Kidney (tissue), 14 donors: Measurements from ENCODE around the gene RALGAPB. TPM values are rescaled to one million over a fixed set of nuclear protein-coding genes. Genes with fewer than 3 reads are reported as not detected.

Experiments
- DNase-seq, 5 donors: peaks; one replicate each; pipeline ENCODE4 v3.0.0-alpha.2; 2013 to 2020
- FAIRE-seq: peaks from 2 replicates; lab custom pipeline; 2012; peaks lifted over from hg19 to GRCh38; lab: Jason Lieb, UNC
- H3K27ac ChIP-seq, 2 donors: one replicate each; pipeline ENCODE4 v1.7.0; 2013; ENCODE audit warnings: low read depth in 2 of 2, low read length in 2 of 2, inconsistent platforms in 1 of 2
- H3K27me3 ChIP-seq: one replicate; pipeline ENCODE4 v1.7.1; 2013; ENCODE audit warnings: low read length, inconsistent platforms; ENCODE audit not compliant: control insufficient read depth, insufficient read depth
- H3K36me3 ChIP-seq, 3 donors: one replicate each; pipeline versions ENCODE4 v1.7.0 to v1.7.1; 2013; ENCODE audit warnings: low read length in 3 of 3, control low read depth in 1 of 3, inconsistent platforms in 1 of 3; ENCODE audit not compliant: insufficient read depth in 3 of 3, control insufficient read depth in 2 of 3
- H3K4me1 ChIP-seq, 3 donors: one replicate each; pipeline versions ENCODE4 v1.7.0 to v1.7.1; 2013; ENCODE audit warnings: low read length in 3 of 3, inconsistent platforms in 1 of 3, low read depth in 1 of 3; ENCODE audit not compliant: control insufficient read depth in 2 of 3, insufficient read depth in 2 of 3
- H3K4me3 ChIP-seq, 3 donors: one replicate each; pipeline versions ENCODE4 v1.7.0 to v1.8.1; 2013; ENCODE audit warnings: low read length in 3 of 3, control low read depth in 1 of 3, inconsistent platforms in 1 of 3
- H3K9ac ChIP-seq, 3 donors: one replicate each; pipeline versions ENCODE4 v1.7.0 to v1.7.1; 2013; ENCODE audit warnings: low read length in 3 of 3, control low read depth in 1 of 3, inconsistent platforms in 1 of 3
- H3K9me3 ChIP-seq, 3 donors: one replicate each; pipeline versions ENCODE4 v1.7.0 to v1.7.1; 2013; ENCODE audit warnings: low read length in 3 of 3, control low read depth in 1 of 3, inconsistent platforms in 1 of 3; ENCODE audit not compliant: control insufficient read depth in 2 of 3, insufficient read depth in 1 of 3
- intact Hi-C: fragments of 100-400 bp; cut with DNase I; formaldehyde crosslinking; loops from one replicate; pipeline ENCODE4 v1.11.1; 2022
- polyA plus RNA-seq: library from polyadenylated mRNA; stranded (reverse); fragments of 350-450 nt; fragmentation: Illumina TruSeq; extraction: RNeasy Lipid Tissue Mini Kit (QIAGEN cat#74804); gene quantifications from one replicate; pipeline ENCODE4 v1.2.3, GENCODE V29; 2014; ENCODE audit warnings: low read depth, low replicate concordance; ENCODE audit not compliant: insufficient read depth
- total RNA-seq: library from RNA; stranded (reverse); fragmentation: NEBNext Ultra II Directional; extraction: Animal tissue kit (Norgen Biotek cat#: 25700); gene quantifications from one replicate; pipeline ENCODE4 v1.2.1, GENCODE V29; 2021
- TF ChIP-seq, protein P1 (sequence below): IDR thresholded peaks from 3 replicates; pipeline ENCODE4 v1.5.1; 2012; ENCODE audit warnings: mild to moderate bottlenecking, moderate library complexity, borderline replicate concordance; ENCODE audit not compliant: insufficient read depth; ENCODE audit errors: extremely low read depth
- donor health status: control.
- donor health status: control.
- donor health status: control.
- donor health status: control.
- donor health status: control.
- donor health status: DM: yes; HTN: yes; CAD: no.
- donor health status: Normal renal cell carcinoma (clear cell type).

The RALGAPB gene
- total and polyA plus RNA-seq, 2 donors from 2014 or later, result 9.4 to 43.3 TPM

DNA sequence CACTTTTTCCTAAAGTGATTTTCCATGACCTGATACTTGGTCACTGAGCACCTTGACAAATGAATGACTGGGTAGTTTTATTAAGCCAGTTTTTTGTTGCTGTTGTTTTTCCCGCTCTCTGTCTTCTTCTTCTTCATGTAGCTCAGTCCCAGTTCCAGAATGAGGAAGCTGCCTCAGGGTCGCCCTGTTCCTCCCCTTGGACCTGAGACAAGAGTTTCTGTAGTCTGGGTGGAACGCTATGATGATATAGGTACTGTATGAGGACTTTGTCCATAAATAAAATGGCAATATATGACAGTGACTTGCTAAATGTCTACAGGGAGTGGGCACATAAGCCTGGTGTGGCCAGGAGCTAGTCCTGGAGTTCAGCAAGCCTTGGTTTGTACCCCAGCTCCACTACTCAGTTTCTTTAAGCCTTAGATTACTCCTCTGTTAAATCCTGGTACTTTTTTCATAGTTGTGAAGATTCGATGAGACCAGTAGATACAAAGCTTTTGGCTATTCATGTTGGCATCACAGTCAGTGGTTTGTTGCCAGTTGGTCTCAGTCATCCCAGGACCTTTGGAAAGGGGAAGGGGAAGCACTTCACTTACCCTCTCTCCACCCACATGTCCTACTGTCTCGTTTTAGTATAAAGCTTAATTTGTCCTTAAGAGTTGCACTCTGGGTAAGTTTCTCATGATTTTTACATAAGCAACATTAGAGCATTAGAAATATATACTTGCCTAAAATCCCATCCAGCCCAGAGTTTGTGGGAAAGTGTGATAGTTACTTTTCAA is 97.3 kb downstream of the RALGAPB start:
- TF ChIP-seq, protein P1, sequence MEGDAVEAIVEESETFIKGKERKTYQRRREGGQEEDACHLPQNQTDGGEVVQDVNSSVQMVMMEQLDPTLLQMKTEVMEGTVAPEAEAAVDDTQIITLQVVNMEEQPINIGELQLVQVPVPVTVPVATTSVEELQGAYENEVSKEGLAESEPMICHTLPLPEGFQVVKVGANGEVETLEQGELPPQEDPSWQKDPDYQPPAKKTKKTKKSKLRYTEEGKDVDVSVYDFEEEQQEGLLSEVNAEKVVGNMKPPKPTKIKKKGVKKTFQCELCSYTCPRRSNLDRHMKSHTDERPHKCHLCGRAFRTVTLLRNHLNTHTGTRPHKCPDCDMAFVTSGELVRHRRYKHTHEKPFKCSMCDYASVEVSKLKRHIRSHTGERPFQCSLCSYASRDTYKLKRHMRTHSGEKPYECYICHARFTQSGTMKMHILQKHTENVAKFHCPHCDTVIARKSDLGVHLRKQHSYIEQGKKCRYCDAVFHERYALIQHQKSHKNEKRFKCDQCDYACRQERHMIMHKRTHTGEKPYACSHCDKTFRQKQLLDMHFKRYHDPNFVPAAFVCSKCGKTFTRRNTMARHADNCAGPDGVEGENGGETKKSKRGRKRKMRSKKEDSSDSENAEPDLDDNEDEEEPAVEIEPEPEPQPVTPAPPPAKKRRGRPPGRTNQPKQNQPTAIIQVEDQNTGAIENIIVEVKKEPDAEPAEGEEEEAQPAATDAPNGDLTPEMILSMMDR, result no peak
- intact Hi-C loops, result no loop called here

GRCh38 chr20:38573413-38573812 is 100.8 kb downstream of the RALGAPB start:
- intact Hi-C loops, result no loop called here
- H3K27me3 ChIP-seq, result no peaks in the 10 kb centered on the region
- no peak overlapping the region for H3K27ac ChIP-seq
- H3K9ac ChIP-seq, result no peak overlapping the region
- no peak for FAIRE-seq
- TF ChIP-seq, protein P1, result no peak
- H3K4me1 ChIP-seq, result no peaks in the 10 kb centered on the region
- DNase-seq, result no peak
- peaks cover 7 to 23% (median 23%) of the 10 kb centered on the region in 3 donors for H3K36me3 ChIP-seq
- no peak overlapping the region for H3K4me3 ChIP-seq
- no peaks in the 10 kb centered on the region for H3K9me3 ChIP-seq

More for the DNA sequence above, 97.3 kb downstream of the RALGAPB start:
- H3K4me1 ChIP-seq, result peaks cover 0 to 8% (median 0%) of the 10 kb centered on the region in 3 donors
- FAIRE-seq (no peak), DNase-seq (no peak)
- H3K9me3 ChIP-seq, result no peaks in the 10 kb centered on the region
- H3K4me3 ChIP-seq, result no peak overlapping the region
- no peak overlapping the region for H3K27ac ChIP-seq
- no peak overlapping the region for H3K9ac ChIP-seq
- H3K36me3 ChIP-seq, result peaks cover 7 to 23% (median 16%) of the 10 kb centered on the region in 3 donors
- H3K27me3 ChIP-seq, result no peaks in the 10 kb centered on the region

GRCh38 chr20:38579219-38579910 is 106.7 kb downstream of the RALGAPB start:
- Histone ChIP-seq H3K27me3 (no peaks in the 10 kb centered on the region), H3K36me3 (peaks cover 0 to 9% (median under 1%) of the 10 kb centered on the region in 3 donors), H3K9ac (no peak overlapping the region), H3K27ac (no peak overlapping the region), H3K4me3 (no peak overlapping the region), H3K9me3 (no peaks in the 10 kb centered on the region), H3K4me1 (no peaks in the 10 kb centered on the region)
- intact Hi-C loops, result no loop called here
- TF ChIP-seq, protein P1, result no peak
- FAIRE-seq, result no peak
- peak in 1 of 5 donors; percentile 45 for DNase-seq
